Fibroblast of villous mesenchyme (primary cell): ENCODE data around the gene ARHGEF4. TPM values are rescaled to one million over a fixed set of nuclear protein-coding genes. Genes with fewer than 3 reads are reported as not detected.

ENCODE experiments used
- DNase-seq: peaks from one replicate; pipeline ENCODE4 v3.0.0-alpha.2; 2010; ENCODE audit warnings: low read depth
- H3K4me3 ChIP-seq: 2 replicates; pipeline ENCODE4 v1.5.1; 2011; ENCODE audit warnings: low read depth, mild to moderate bottlenecking, low read length
- total RNA-seq: library from RNA; depleted of rRNA; stranded (reverse); fragments of >200 nt; gene quantifications from 2 replicates; pipeline ENCODE4 v1.2.3, GENCODE V29; 2012
- TF ChIP-seq, protein P1 (sequence below): IDR thresholded peaks from 2 replicates; pipeline ENCODE4 v1.5.1; 2012; ENCODE audit warnings: low read depth, mild to moderate bottlenecking, low read length; ENCODE audit not compliant: insufficient read depth

Gene ARHGEF4
- total RNA-seq, 1 donor = 0.86 TPM

DNA sequence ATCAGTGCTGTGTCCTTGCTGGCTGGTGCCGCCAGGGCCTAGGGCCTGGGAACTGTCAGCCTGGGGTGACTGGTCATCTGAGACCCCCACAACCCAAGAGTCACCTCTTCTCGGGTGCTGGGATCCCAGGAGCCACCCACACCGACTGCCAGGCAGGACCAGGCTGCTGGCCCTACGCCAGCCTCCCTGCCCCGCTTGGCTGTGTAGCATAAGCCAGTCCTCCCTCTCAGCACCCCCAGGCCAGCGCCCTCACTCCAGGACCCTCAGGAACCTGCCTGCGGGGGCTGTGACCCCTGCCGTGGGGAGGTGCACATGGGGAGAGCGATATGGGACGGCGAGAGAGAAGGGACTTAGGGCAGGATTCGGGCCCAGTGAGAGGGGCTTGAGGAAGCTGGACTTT, 9.5 kb downstream of the ARHGEF4 start:
- no peak for DNase-seq
- TF ChIP-seq, protein P1, sequence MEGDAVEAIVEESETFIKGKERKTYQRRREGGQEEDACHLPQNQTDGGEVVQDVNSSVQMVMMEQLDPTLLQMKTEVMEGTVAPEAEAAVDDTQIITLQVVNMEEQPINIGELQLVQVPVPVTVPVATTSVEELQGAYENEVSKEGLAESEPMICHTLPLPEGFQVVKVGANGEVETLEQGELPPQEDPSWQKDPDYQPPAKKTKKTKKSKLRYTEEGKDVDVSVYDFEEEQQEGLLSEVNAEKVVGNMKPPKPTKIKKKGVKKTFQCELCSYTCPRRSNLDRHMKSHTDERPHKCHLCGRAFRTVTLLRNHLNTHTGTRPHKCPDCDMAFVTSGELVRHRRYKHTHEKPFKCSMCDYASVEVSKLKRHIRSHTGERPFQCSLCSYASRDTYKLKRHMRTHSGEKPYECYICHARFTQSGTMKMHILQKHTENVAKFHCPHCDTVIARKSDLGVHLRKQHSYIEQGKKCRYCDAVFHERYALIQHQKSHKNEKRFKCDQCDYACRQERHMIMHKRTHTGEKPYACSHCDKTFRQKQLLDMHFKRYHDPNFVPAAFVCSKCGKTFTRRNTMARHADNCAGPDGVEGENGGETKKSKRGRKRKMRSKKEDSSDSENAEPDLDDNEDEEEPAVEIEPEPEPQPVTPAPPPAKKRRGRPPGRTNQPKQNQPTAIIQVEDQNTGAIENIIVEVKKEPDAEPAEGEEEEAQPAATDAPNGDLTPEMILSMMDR = no peak
- no peak overlapping the region for H3K4me3 ChIP-seq

DNA sequence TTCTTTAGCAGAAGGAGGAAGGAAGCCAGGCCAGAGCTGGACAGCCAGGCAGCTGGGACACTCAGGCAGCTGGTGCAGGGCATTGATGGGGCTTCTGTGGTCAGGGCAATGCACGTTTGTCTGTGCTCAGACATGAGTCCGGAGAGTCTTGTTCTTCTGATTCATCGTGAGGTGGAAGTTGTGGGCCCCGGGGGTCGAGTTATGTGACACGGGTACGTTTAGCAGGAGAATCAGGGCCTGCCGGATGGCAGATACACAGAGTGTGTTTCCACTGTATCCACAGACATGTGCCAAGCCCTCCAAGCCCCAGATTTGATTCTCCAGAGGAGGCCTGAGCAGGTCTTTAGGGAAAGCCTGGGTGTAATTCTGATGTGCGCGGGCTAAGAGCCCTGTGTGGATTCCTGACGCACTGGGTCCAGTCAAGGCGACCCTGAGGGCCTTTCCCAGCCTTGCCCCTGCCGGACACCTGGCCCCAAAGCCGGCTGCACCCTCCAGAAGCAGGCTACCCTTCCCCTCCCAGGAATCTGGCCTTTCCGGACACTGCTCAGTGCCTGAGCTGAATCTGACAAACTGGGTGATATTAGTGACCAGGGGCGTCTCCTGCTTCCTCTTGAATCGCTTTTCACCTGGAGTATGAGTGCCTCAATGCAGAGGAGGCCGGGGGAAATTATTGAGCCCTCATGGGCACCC, 10.1 kb downstream of the ARHGEF4 start:
- DNase-seq = no peak
- no peak overlapping the region for H3K4me3 ChIP-seq
- TF ChIP-seq, protein P1 = no peak

DNA sequence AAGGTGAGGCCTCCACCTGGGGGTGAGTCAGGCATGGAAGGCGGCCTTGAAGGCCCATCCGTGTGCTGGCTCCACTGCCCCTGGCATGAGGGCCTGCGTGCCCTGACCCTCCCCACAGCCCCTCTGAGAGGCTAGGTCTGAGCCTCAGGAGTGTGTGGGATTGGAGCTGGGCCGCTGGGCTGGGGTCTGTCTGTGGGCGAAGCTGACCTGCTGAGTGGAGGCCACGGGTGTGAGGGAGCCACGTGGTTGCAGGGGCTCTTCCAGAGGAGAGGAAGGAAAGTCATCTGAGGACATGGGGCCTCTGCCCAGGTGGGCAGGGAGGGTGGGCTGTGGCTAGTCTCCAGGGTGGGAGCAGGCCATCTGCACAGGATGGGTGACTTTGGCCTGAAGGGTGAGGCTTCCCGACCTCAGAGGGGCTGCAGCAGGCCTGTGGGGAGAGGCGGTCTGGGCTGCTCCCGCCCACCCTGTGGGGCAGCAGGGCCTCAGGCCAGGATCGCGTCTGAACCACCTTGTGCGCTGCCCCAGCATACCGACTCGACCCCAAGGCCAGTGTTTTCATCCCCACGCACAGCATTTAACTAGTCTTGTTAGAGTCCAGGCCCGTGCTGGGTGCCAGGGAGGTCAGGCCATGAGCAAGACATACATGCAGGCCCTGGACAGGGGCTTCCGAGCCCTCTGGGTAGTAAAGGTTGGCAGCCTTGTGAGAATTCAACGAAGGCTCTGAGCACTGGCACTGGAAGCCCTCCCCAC, 11.2 kb downstream of the ARHGEF4 start:
- DNase-seq = no peak
- TF ChIP-seq, protein P1 = no peak
- H3K4me3 ChIP-seq = no peak overlapping the region

DNA sequence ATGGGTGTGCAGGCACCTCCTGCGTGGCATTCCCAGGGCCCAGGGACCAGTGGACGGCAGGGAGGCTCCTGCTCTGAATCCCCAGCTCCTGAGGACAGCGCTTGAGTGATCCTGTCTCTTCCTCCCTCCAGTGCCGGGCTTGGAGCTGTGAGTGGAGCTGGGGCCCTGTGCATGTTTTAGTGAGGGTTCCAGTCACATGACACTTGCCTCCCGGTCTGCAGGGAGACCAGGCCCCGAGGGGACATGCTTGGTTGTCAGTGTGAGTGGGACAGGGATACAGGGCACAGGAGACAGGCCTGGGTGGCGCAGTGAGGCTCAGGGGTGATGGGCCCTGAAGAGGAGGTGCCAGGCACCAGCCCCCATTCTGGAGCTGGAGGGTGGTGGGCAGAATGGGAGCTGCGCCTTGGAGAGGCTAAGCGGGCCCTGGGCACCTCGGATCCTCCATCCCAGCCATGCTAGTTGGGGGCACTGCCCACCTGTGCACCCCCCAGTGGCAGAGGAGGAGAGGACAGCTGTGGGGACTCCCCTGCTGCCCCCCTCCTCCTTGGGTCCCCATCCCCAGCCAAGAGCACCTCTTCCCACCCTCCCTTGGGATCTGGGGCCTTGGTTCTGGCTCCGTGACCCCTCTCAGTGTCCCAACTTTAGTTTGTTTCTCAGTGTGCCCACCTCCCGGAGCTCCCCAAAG, 12.0 kb downstream of the ARHGEF4 start:
- DNase-seq = no peak
- no peak overlapping the region for H3K4me3 ChIP-seq
- TF ChIP-seq, protein P1 = no peak

DNA sequence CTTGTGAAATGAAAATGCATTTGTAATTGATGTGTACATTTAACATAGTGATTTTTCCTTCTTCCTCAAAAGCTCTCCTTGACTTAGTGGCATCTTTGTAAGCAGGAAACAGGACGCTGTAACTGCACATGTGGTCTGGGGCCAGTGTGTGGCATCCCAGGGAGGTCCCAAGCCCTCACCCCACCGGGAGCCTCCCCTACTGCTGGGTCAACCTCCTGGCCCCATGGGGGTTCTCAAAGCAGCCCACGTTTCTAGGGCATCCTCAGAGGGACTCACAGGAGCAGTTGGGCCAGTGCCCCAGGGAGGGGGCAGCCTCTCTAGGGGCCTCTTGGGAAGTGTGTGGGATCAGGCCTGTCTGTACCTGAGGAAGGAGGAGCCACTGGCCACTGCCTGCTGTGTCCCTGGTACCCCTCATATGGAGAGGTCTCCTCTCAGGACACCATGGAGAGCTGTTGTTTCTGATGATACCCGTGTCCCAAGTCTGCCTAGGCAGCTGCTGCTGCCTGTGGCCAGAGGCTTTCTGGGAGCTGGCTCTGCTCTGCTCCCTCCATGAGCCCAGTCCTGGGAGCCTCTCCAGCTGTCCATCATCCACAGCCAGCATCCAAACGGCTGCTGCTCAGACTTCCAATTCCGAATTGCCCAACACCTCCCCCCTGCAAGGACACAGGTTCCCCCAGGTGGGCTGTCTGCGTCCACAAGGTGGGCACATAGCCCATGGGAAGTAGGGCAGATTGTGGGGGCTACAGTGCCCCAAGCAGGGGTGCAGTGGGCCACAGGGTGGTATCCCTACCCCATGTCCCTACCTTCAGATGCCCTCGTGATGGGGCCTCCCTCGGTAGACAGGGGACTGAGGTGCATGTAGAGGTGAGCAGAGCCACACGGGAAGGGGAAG, 13.4 kb downstream of the ARHGEF4 start:
- no peak for DNase-seq
- H3K4me3 ChIP-seq = no peak overlapping the region
- TF ChIP-seq, protein P1 = no peak

DNA sequence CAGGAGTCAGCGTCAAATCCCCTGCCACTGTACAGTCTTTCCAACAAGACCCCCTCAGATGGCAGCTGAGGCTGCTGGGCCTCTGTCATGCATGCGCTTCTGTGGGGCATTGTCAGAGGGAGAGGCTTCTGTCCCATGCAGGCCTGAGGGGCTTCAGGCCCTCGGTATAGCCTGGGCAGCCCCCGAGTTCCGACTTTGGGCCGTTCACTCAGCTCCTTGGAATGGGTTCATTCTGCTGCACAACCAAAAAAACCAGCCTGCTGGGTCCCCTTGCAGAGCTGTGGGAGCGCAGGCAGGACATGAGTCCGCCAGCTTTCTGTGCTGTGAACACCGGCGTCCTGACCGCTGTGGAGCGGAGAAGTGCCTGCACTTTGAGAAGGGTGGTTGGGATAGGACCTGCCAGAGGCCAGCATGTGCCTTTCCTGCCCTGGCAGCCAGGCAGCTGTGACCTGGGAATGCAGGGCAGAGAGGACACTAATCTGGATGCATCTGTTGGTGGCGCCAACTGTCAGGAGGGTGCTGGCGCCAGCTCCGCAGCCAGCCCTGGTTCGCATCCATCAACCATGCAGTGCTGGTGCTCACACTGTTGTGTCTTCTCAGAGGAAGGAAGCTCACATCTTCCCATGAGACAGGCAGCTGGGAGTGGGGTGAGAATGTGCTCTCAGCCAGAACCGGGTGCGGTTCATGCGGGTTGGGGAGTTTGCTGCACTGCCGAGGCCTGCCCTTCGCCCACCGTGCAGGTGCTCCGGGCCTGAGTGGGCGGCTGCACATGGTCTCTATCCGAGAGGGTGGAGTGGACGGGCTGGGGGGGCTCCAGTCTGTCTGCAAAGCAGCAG, 14.3 kb downstream of the ARHGEF4 start:
- no peak overlapping the region for H3K4me3 ChIP-seq
- no peak for DNase-seq
- TF ChIP-seq, protein P1 = no peak
